IMR-90 (cell line): ENCODE measurements around the gene CAMTA1.

Experiments
- CEBPB ChIP-seq: IDR thresholded peaks from 2 replicates; pipeline ENCODE4 v1.6.1; 2012; ENCODE audit warnings: low read depth, low read length, improper control_type of control experiment
- CHD1 ChIP-seq: IDR thresholded peaks from 2 replicates; pipeline ENCODE4 v1.6.1; 2012; ENCODE audit warnings: low read depth, low read length, improper control_type of control experiment
- CTCF ChIP-seq: conservative IDR thresholded peaks from 2 replicates; pipeline ENCODE4 v1.5.1; 2012; ENCODE audit warnings: mild to moderate bottlenecking, low read depth, low read length, improper control_type of control experiment
- FOS ChIP-seq: fragments of 150-350 bp; IDR thresholded peaks from 2 replicates; pipeline ENCODE4 v1.6.1; 2016; ENCODE audit warnings: low read depth, low read length
- MAZ ChIP-seq: IDR thresholded peaks from 2 replicates; pipeline ENCODE4 v1.6.1; 2012; ENCODE audit warnings: low read depth, mild to moderate bottlenecking, low read length, improper control_type of control experiment, moderate library complexity, borderline replicate concordance
- MXI1 ChIP-seq: IDR thresholded peaks from 2 replicates; pipeline ENCODE4 v1.6.1; 2012; ENCODE audit warnings: low read depth, mild to moderate bottlenecking, low read length, moderate library complexity, borderline replicate concordance
- POLR2A ChIP-seq: IDR thresholded peaks from 2 replicates; pipeline ENCODE4 v1.6.1; 2012; ENCODE audit warnings: mild to moderate bottlenecking, low read depth, low read length
- RAD21 ChIP-seq: IDR thresholded peaks from 2 replicates; pipeline ENCODE4 v1.6.1; 2012; ENCODE audit warnings: low read length, improper control_type of control experiment
- RFX5 ChIP-seq: IDR thresholded peaks from 2 replicates; pipeline ENCODE4 v1.8.0; 2012; ENCODE audit warnings: low read depth, mild to moderate bottlenecking, low read length, moderate library complexity
- USF2 ChIP-seq: fragments of 150-350 bp; IDR thresholded peaks from 2 replicates; pipeline ENCODE4 v1.6.1; 2017; ENCODE audit warnings: mild to moderate bottlenecking, antibody characterized with exemption, low read length, low read depth

- TF ChIP-seq MAZ: no peak
- TF ChIP-seq POLR2A: no peak
- no peak for TF ChIP-seq CTCF
- no peak for TF ChIP-seq USF2
- TF ChIP-seq CEBPB: peak; percentile 26; the same call in 1 of the 2 replicates
- TF ChIP-seq FOS: no peak
- no peak for TF ChIP-seq CHD1
- TF ChIP-seq RAD21: no peak
- no peak for TF ChIP-seq RFX5
- no peak for TF ChIP-seq MXI1
Observed at GRCh38 chr1:7491818-7492173, 706.5 kb downstream of the CAMTA1 start.
